Stimulated activated CD4-positive, alpha-beta T cell treated with anti-CD3 and anti-CD28 coated beads, Interleukin-2, amount 100 ng/mL, for 24 hours (primary cell): Measurements from ENCODE around the gene PTPN20.
"Not testable (repeated sequence)": the region's sequence is repeated elsewhere in the genome, so short reads cannot be mapped to it uniquely, and the experiment has no call there.

Experiments used
- DNase-seq, 2 donors: peaks; one replicate each; pipeline ENCODE4 v3.0.0-alpha.2; 2020

PTPN20 gene

GRCh38 chr10:46963356-46963755 lies 52.1 kb downstream of the PTPN20 start:
- not testable (repeated sequence) for DNase-seq

- DNase-seq = not testable (repeated sequence)
Measured at GRCh38 chr10:46967013-46967412, 55.8 kb downstream of the PTPN20 start.

- not testable (repeated sequence) for DNase-seq
Measured at GRCh38 chr10:46980223-46980622, 69.0 kb downstream of the PTPN20 start.

- not testable (repeated sequence) for DNase-seq
Measured at GRCh38 chr10:46987233-46987924, 76.2 kb downstream of the PTPN20 start.

DNA sequence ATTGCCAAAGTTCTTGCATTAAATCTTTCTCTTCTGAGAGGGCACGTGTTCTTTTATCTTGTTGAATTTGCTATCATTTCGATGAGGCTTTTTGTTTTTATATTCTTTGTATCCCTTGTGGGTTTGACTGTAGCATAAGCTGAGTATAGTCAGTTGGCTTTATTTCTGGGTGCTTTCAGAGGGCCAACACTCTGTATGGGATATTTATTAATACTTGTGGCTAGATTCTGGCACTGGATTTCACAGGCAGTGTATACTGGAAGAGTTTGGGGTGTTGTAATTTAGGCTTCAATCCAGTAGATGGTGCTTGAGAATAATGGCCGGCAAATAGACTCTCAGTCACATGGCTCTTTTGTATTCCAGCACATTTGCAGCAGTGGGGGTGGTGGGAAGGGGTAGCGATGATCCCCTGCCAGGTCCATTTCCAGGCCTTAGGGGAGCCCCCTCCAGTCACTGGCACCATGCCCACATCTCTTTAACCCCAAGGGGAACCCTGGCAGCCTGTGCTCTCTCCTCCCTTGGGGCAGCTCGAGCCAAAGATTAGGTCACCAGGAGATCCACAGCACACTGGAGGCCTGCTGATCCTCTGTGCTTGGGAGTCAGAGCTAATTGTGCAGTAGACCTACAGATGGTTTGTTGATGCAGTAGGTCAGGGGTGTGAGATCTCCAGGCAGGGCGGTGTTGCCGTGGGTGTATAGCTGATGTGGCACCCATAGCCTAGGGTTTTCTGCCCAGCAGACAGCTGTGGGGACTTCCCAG lies 81.8 kb downstream of the PTPN20 start:
- DNase-seq = no peak

GRCh38 chr10:46995234-46995633 lies 84.0 kb downstream of the PTPN20 start:
- DNase-seq = no peak

DNA sequence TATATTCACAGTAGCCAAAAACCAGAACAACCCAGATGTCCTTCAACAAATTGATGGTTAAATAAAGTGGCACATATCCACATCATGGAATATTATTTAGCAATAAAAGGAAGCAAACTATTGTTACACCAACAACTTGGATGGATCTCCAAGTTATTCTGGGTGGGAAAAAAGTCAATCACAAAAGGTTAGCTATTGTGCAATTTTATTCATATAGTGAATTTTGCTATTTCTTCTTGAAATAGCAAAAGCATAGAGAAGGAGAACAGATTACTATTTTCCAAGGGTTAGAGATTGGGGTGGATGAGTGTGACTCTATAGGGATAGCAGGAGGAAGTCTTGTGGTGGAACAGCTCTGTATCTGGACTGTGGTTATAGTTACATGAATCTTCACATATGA lies 87.0 kb downstream of the PTPN20 start:
- DNase-seq = no peak

DNA sequence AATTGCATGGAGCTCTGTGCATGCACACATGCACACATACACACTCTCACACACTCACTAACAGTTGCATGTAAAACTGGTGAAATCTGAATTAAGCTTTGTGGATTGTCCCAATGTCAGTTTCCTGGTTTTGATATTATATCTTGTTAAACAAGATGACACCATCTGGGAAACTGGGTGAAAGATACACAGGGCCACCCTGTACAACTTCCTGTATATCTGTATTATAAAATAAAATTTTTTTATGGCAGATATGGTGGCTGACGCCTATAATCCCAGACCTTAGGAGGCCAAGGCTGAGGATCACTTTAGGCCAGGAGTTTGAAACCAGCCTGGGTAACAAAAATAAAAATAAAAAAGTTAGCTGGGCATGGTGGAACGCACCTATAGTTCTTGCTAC lies 87.4 kb downstream of the PTPN20 start:
- no peak for DNase-seq

- no peak for DNase-seq
Measured at GRCh38 chr10:46999217-46999616, 88.0 kb downstream of the PTPN20 start.

- DNase-seq = no peak
Measured at GRCh38 chr10:47008769-47009168, 97.5 kb downstream of the PTPN20 start.

DNA sequence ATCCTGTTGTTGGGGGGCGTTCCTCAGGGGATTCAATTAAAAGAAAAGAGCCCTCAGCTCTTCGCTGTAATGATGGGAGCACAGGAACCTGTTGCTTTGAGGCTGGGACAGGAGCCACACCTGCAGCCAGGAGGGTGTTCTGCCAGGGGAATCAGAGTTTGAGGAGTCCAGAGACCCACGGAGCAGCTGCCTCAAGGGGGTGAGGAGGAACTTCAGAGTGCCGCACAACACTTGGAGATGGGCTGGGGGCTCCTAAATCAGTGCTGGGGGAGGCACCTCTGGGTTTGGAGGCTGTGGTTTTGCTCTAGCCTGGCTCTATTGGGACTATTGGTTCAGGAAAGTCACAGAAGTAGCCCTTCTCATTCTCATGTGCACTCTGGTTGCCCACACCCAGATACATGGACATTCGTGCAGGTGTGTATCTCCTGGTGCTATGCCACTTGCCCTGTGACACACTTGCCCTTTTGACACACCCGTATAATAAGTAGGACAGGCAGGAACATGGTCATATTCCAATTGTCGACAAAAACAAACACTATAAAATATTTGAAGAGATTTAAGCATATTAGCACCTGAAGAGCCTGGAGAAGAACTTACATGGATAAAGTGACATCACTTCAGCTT lies 98.1 kb downstream of the PTPN20 start:
- no peak for DNase-seq

- no peak for DNase-seq
Measured at GRCh38 chr10:47010036-47010435, 98.8 kb downstream of the PTPN20 start.

DNA sequence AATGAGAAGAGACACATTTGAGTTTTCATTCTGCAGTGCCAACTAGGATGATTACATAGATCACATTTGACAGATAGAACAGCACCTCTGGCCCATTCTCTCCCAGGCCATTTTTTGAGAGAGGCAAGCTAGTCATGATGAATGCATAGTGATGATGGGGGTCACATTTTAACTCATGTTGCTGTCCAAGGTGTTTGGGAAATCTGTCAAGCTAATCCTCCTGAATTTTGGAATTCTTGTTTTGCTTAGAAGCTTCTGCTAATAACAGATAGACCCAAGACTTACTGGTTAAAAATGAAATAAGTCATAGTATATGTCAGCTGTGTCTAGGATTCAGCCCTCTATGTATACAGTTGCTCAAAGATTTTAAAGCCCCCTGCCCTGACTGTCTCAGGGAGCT lies 101.0 kb downstream of the PTPN20 start:
- DNase-seq = no peak

DNA sequence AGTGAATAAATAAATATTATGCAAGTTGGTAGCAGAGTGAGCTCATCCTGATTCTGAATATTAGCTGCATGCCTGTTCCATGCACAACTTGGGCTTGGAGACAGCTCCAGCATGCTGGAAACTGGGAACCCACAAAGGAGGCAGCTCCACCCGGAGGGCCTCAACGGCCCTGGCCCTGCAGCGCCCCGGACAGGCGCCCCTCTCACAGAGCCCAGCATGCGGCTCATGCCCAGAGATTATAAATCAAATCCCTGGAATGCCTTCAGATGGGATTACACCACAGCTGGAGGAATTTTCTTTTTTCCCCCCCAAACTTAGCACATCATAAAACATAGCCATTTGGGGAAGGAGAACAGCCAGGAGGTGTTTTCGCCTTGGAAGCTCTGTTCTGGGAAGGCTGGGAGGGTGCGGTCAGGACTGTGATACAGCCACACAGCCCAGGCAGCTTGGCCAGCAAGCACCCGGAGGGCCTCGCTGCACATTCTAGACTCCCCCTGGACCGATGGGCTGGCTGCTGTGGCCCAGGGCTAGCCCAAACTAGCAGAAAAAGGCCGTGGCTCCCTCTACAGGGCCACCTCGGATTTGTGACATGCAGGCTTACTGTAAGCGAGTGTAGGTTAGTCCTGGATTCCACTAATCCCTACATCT lies 102.4 kb downstream of the PTPN20 start:
- no peak for DNase-seq

DNA sequence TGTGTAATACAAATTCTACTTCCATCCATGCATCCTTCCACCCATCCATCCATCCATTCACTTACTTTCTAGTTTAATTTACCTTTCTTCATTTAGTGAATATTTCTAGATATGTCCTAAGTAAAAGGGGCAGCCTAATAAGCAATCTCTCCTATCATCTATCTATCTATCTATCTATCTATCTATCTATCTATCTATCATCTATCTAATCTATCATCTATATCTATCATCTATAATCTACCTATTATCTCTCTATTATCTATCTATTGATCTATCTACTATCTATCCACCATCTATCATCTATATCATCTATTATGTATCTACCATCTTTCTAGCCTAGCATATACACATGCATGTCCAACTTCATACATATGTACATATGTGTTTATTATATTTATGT lies 104.2 kb downstream of the PTPN20 start:
- DNase-seq = no peak

GRCh38 chr10:47016564-47016963 lies 105.3 kb downstream of the PTPN20 start:
- DNase-seq = no peak

DNA sequence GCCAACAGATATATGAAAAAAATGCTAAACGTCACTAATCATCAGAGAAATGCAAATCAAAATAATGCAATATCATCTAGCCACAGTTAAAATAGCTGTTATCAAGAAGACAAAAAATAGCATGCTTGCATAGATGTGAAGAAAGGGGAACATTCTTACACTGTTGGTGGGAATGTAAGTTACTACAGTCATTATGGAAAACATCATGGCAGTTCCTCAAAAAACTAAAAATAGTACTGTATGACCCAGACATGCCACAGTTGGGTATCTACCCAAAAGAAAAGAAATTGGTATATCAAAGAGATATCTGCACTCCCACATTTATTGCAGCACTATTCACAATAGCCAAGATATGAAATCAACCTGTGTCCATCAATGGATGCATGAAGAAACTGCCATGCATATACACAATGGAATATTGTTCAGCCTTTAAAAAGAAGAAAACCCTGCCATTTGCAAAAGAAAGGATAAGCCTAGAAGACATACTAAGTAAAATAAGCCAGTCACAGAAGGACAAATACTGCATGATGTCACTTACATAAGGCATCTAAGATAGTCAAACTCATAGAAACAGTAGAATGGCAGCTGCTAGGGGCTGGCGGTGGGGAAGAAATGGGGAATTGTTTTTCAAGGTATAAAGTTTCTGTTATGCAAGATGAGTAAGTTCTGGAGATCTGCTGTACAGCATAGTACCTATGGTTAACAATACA lies 107.0 kb downstream of the PTPN20 start:
- no peak for DNase-seq

DNA sequence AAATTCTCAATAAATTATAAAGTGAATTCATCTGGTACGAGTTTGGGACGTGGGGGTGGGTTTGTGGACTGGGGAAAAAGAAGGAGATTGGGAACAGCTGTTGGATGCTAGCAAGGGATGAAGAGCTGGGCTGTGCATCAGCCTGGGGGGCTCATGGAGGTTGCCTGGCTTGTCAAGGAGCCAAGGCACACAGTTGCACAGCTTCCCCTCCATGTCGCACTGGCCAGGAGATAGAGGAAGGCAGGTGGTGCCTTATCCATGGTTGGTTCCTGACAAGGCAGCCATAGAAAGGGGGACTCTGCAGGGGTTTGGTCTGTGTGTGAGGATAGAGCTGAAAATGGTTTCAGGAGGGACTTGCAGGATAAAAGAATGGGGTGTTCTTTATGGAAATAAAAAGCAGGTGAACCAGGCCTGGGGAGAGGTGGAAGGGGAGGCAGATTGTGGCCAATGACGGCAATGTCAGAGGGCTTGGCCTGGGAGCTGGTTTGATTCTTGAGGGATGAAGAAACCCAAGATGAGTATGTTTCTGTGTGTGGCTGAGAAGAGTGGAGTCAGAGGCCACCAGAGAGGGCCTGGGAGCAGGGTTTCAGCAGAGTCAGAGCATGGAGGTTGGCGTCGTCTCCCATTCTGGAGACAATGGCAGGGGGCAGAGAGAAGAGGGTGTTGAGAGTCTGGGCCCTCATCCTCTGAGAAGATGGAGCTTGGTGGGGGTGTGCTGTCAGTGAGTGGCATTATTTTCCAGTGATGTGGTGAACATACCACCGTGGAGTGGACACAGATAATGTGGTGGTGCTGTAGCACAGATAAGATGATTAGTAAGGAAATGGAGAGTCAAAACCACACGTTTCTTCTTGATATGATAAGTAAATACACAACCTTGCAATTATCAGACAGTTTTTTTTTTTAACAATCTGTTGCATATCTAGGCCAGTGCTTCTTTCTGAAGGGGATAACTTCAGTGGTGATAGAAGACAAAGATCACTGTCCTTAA lies 108.2 kb downstream of the PTPN20 start:
- DNase-seq = no peak

GRCh38 chr10:47020471-47020870 lies 109.2 kb downstream of the PTPN20 start:
- no peak for DNase-seq

DNA sequence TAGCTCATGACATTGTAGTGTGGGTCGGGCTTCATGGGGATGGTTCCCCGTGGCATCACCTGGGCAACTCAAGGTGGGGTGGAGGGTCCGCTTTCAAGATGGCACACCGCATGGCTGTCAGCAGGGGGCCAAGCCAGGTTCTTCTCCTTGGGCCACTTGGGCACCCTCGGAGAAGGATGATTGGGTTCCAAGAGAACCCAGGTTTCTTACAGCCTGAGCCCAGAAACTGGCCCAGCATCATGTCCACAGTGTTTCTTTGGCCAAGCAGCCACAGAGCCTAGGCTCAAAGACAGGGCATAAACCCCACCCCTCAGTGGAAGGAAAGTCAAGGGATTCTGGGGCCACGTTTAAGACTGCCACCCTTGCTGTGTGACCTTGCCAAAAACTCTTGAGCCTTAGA lies 110.6 kb downstream of the PTPN20 start:
- no peak for DNase-seq

GRCh38 chr10:47022311-47023131 lies 111.3 kb downstream of the PTPN20 start:
- DNase-seq = no peak
